ENCODE measurements around the gene REEP1. TPM values are rescaled to one million over a fixed set of nuclear protein-coding genes. Genes with fewer than 3 reads are reported as not detected.

Gene REEP1
- polyA plus RNA-seq, 1 experiment: 0.10 TPM

DNA sequence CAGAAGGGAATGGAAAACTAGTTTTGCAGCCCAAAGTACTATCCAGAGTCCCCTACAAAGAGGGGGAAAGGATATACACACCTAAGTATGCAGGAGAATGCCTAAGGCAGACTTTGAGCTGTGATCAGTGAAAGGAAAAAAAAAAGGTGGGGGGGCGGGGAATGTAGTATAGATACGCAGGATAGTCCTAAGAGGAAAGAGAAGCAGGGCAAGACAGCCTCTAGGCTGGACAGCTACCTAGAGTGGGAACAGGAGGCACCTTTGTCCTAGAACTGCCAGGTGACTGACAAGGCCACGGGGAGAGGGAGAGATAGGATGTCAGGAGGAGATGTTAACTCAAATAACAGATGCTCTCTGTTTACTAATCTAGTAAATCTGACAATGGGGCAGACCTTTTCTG, 6.0 kb downstream of the REEP1 start:
- no peak for TF ChIP-seq CTCF (IDR thresholded peaks at IDR 0.05; ENCODE audit: low read depth, low read length)
- POLR2A ChIA-PET: no interaction called here
- CTCF ChIA-PET: no interaction called here
- Histone ChIP-seq H3K27me3 (ENCODE audit: control insufficient read depth, insufficient read depth, low read length) (peaks cover 23% of the 10 kb centered on the region), H3K4me3 (ENCODE audit: low read depth, low read length) (no peak overlapping the region), H3K27ac (ENCODE audit: low read depth, low read length) (no peak overlapping the region), H3K9me3 (ENCODE audit: control insufficient read depth, insufficient read depth, low read length) (no peaks in the 10 kb centered on the region)
- DNase-seq (ENCODE audit: low read depth, low spot score): no peak

GRCh38 chr2:86330001-86330400, 7.4 kb downstream of the REEP1 start:
- no peak for DNase-seq (ENCODE audit: low read depth, low spot score)
- H3K27ac ChIP-seq (ENCODE audit: low read depth, low read length): no peak overlapping the region
- H3K27me3 ChIP-seq (ENCODE audit: control insufficient read depth, insufficient read depth, low read length): peaks cover 14% of the 10 kb centered on the region
- TF ChIP-seq CTCF (IDR thresholded peaks at IDR 0.05; ENCODE audit: low read depth, low read length): no peak
- H3K9me3 ChIP-seq (ENCODE audit: control insufficient read depth, insufficient read depth, low read length): no peaks in the 10 kb centered on the region
- ChIA-PET POLR2A (interaction anchor here (0.7 kb wide), 1 partner anchor 88 kb away, joined by 6 read pairs; no protein-coding TSS in a partner anchor), CTCF (no interaction called here)
- H3K4me3 ChIP-seq (ENCODE audit: low read depth, low read length): no peak overlapping the region

GRCh38 chr2:86323273-86324021, 14.0 kb downstream of the REEP1 start:
- DNase-seq (ENCODE audit: low read depth, low spot score): no peak
- Histone ChIP-seq H3K27ac (ENCODE audit: low read depth, low read length) (no peak overlapping the region), H3K27me3 (ENCODE audit: control insufficient read depth, insufficient read depth, low read length) (peaks cover 4% of the 10 kb centered on the region), H3K4me3 (ENCODE audit: low read depth, low read length) (no peak overlapping the region), H3K9me3 (ENCODE audit: control insufficient read depth, insufficient read depth, low read length) (no peaks in the 10 kb centered on the region)
- ChIA-PET POLR2A (no interaction called here), CTCF (interaction anchor here (0.6 kb wide), 1 partner anchor 88 kb away, joined by 10 read pairs; no protein-coding TSS in a partner anchor)
- no peak for TF ChIP-seq CTCF (IDR thresholded peaks at IDR 0.05; ENCODE audit: low read depth, low read length)

DNA sequence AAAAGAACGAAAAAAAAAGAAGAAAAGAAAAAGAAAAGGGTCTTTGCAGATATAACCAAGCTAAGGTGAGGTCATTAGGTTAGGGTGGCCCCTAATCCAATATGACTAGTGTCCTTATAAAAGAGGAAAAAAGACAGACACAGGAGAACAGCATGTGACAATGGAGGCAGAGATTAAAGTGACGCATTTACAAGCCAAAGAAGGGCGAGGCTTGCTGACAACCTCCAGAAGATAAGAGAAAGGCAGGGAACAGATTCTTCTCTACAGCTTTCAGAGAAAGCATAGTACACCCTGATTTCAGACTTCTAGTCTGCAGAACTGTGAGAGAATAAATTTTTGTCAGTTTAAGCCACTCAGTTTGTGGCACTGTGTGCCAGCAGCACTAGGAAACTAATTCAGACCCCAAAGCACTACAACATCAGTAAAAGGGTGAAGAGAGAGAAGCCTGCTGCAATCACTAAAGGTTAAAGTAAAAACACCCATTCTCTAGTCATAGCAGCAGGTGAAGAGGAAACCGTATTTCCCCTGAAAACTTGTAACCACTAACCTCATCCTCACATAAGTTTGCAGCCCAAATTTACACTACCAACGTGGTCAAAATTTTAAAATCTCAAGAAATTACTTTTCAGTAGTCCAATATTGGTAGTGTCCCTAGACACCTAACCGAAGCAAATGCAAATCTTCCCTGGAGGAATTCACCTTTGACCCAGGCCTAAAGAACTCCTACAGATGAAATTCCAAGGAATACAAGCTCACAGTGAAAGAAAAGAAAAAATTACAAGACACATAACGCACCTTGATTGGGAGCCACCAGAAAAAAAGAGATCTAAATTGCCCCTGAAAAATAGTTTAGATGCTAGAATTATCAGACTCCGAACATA, 17.5 kb downstream of the REEP1 start:
- no peak overlapping the region for H3K27ac ChIP-seq (ENCODE audit: low read depth, low read length)
- no peaks in the 10 kb centered on the region for H3K9me3 ChIP-seq (ENCODE audit: control insufficient read depth, insufficient read depth, low read length)
- ChIA-PET CTCF (no interaction called here), POLR2A (no interaction called here)
- DNase-seq (ENCODE audit: low read depth, low spot score): no peak
- H3K27me3 ChIP-seq (ENCODE audit: control insufficient read depth, insufficient read depth, low read length): peaks cover 4% of the 10 kb centered on the region
- TF ChIP-seq CTCF (IDR thresholded peaks at IDR 0.05; ENCODE audit: low read depth, low read length): no peak
- H3K4me3 ChIP-seq (ENCODE audit: low read depth, low read length): no peak overlapping the region

GRCh38 chr2:86315084-86315483, 22.3 kb downstream of the REEP1 start:
- Histone ChIP-seq H3K27ac (ENCODE audit: low read depth, low read length) (no peak overlapping the region), H3K27me3 (ENCODE audit: control insufficient read depth, insufficient read depth, low read length) (peaks cover 14% of the 10 kb centered on the region), H3K4me3 (ENCODE audit: low read depth, low read length) (no peak overlapping the region), H3K9me3 (ENCODE audit: control insufficient read depth, insufficient read depth, low read length) (no peaks in the 10 kb centered on the region)
- DNase-seq (ENCODE audit: low read depth, low spot score): no peak
- TF ChIP-seq CTCF (IDR thresholded peaks at IDR 0.05; ENCODE audit: low read depth, low read length): no peak
- POLR2A ChIA-PET: no interaction called here
- CTCF ChIA-PET: no interaction called here
